ENCODE results near the gene TAS2R38.
"Not testable (repeated sequence)": the region's sequence is repeated elsewhere in the genome, so short reads cannot be mapped to it uniquely, and the experiment has no call there.

Gene TAS2R38

GRCh38 chr7:141973673-141974072 lies at the start of gene TAS2R38:
Gene TAS2R38, minus strand, starts transcription at chr7:141973773. Its CDS starts 84 bp downstream, at chr7:141973689.
- DNase-seq (ENCODE audit: low spot score): no peak

DNA sequence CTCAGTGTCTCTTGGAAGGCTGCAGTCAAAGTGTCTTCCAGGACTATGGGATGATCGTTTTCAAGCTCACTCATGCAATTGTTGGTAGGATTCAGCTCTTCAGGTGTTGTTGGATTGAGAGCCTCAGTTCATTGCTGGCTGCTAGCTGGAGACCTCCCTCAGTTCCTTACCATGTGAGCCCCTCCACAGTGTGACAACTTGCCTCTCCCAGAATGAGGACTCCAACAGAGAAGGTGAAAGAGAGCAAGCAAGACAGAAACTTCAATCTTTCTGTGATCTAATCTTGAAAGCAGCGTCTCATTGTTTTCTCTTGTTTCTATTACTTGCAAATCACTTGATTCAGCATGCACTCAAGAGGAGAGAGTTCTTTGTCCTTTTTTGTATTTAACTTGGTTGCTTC lies 44.6 kb upstream of the TAS2R38 start:
- DNase-seq (ENCODE audit: low spot score): no peak

DNA sequence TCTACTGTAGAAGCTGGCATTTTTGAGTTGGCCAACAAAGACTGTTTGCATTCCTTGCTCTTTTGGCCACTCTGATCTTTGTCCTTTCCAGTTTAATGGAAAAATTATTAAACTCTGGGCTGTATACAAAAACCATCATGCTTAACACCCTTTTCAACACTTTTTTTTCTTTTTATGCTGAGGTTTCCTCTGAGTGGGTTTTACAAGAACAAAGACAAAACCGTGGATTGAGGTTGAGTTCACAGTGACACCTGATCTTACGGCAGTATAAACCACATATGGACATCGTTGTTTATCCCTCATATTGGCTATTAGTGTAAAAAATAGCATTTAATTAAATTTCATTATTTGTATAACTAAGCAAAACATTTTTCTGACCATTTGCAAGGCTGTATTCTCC lies 43.9 kb upstream of the TAS2R38 start:
- DNase-seq (ENCODE audit: low spot score): no peak

- peak; percentile 49 for DNase-seq (ENCODE audit: low spot score)
These were observed 39.4 kb upstream of the TAS2R38 start for GRCh38 chr7:142012825-142013511.

DNA sequence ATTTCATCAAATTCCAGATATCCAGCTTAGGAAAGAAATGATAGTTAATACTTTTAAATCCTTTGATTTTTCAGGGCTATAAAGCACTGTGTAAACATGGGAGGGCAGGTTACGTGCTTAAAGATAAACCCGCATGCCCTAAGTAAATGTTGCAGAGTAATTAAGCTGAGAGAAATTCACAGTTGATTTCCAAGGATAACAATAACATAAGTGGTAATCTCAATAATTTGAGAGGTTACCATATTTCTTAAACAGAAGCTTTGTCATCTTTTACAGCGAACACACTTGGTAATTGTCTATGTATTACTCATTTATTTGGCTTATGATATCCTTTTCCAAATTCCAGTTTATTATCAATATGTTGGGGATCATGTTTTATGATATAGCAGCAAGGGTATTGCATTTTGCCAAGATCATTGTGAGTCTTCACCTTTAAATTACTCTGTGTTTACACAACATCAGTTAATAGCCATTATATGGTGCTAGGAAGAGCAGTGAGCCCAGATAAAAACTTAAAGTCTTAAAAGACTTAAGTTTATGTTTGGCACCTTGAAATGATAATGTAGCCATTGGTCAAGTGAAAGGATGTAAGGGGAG lies 37.5 kb upstream of the TAS2R38 start:
- DNase-seq (ENCODE audit: low spot score): no peak

DNA sequence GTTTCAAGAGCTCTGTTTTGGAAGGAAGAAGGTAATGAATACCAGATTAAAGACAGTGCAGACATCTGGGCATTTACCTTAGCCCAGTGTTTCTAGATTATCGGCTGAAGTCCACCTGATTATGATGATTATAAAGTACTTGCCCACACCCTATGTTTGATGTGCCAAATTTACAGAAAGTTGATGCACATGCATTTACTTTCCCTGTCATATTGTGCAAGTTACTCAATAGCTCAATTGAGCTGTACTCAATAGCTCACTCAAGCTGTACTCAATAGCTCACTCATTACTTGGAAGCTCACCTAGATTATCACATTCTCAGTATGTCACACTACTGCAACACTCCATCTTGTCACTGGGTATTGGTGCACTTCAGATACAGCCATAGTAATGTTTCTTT lies 35.6 kb upstream of the TAS2R38 start:
- no peak for DNase-seq (ENCODE audit: low spot score)

- no peak for DNase-seq (ENCODE audit: low spot score)
These were observed 33.0 kb upstream of the TAS2R38 start for GRCh38 chr7:142006577-142006976.

DNA sequence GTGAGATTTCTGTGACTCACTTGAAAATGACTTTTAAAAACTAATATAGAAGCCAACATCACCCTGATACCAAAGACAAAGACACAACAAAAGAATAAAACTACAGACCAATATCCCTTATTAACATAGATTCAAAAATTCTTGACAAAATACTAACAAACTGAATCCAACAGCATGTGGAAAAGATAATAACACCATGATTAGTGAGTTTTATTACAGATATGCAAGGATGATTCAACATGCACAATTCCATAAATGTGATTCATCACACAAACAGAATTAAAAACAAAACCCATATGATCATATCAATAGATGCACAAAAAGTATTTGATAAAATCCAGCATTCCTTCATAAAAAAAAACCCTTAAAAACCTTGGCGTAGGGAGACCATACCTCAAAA lies 28.6 kb upstream of the TAS2R38 start:
- DNase-seq (ENCODE audit: low spot score): no peak

GRCh38 chr7:142001163-142001874 lies 27.7 kb upstream of the TAS2R38 start:
- no peak for DNase-seq (ENCODE audit: low spot score)

DNA sequence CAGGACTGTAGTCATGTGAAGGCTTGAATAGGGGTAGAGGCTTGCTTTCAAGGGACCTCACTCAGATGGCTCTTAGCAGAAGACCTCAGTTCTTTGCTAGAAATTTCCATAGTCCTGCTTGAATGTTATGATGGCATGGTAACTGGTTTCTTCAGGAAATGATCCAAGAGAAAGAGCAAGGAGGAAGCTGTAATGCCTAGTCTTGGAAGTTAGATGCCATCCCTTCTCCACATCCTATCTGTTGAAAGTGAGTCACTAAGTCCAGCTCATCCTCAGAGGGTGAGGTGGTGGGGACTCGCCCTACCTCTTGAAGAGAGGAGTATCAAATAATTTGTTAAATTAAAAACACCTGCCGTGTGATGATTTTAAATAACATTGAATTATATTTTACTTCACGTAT lies 26.7 kb upstream of the TAS2R38 start:
- no peak for DNase-seq (ENCODE audit: low spot score)

GRCh38 chr7:141999058-141999623 lies 25.6 kb upstream of the TAS2R38 start:
- DNase-seq (ENCODE audit: low spot score): no peak

DNA sequence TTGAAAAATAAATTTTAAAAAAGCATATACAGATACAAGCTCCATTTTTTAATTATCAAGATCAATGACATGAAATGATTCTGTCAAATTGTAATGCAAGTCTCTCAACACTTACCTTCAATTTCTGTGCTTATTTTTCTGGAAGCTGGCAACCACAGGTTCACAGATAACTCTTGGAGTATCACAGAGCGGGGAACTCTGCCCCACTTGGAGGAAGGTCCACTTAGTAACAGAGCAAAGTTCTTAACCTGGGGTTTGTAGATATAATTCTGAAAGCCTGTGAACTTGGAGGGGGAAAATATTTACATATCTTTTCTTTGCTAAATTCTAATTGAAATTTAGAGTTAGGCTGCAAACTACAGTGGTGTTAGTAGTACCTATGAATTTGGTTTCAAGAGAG lies 19.8 kb upstream of the TAS2R38 start:
- DNase-seq (ENCODE audit: low spot score): no peak

- DNase-seq (ENCODE audit: low spot score): no peak
These were observed 19.1 kb upstream of the TAS2R38 start for GRCh38 chr7:141992688-141993087.

GRCh38 chr7:141992156-141992555 lies 18.6 kb upstream of the TAS2R38 start:
- no peak for DNase-seq (ENCODE audit: low spot score)

GRCh38 chr7:141991140-141991539 lies 17.6 kb upstream of the TAS2R38 start:
- DNase-seq (ENCODE audit: low spot score): no peak

DNA sequence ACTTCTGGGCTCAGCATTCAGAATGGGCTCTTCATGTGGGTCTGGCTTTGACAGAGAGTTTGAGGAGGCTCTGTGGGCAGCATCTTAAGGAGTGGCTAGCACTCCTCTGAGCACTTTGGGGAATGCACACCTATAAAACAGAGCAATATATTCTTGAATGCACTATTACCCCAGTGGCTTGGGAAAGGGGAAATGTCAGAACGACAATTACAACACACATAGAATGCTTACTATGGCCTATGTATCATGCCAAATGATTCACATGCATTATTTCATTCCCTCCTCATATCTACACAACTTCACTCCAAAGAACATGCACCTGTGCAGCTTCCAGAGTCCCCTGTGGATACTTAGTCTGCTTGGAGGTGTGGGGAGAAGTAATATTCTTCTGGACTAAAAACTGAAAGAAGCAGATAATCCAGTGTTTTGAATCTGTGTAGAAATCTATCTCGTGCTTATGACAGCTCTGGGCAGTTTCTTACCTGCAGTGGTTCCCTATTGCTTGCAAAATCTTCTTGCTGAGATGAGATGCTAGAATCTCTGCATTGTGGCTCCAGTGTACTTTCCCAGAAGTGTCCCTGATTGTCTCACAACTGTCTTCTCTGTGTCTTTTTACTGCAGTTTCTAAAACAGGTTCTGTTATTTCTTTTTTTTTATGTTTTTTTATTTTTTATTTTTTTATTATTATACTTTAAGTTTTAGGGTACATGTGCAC lies 16.6 kb upstream of the TAS2R38 start:
- no peak for DNase-seq (ENCODE audit: low spot score)

DNA sequence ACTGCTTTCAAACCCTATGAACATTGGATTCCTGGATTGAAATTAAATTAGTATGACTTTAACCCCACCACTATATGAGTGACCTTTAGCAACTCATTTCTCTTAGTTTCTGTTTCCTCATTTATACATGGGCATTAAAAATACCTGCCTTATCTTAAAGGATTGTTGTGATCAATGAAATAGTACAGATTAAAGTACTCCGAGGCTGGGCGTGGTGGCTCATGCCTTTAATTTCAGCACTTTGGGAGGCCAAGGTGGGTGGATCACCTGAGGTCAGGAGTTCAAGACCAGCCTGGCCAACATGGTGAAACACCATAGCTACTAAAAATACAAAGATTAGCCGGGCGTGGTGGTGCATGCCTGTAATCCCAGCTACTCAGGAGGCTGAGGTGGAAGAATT lies 14.2 kb upstream of the TAS2R38 start:
- DNase-seq (ENCODE audit: low spot score): not testable (repeated sequence)

GRCh38 chr7:141986923-141987322 lies 13.3 kb upstream of the TAS2R38 start:
- no peak for DNase-seq (ENCODE audit: low spot score)

GRCh38 chr7:141985926-141986325 lies 12.4 kb upstream of the TAS2R38 start:
- DNase-seq (ENCODE audit: low spot score): not testable (repeated sequence)

GRCh38 chr7:141979568-141979967 lies 6.0 kb upstream of the TAS2R38 start:
- DNase-seq (ENCODE audit: low spot score): no peak

DNA sequence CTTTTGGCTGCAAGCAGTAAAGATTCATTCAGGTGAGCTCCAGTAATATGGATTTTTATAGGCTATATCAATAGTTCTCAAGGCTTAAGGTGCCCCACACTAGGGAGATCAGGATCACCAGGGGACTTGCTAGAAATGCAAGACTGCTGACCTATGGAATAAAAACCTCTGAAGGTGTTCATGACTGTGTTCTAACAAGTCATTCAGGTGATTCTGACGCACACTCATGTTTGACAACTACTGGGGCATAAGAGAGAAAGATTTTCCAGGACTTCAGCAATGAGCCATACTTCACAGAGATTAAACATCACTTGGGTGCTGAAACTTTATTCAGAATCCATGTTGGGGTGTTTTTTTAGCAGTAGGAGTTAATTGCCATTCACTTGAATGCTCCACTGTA lies 4.8 kb upstream of the TAS2R38 start:
- DNase-seq (ENCODE audit: low spot score): no peak

- no peak for DNase-seq (ENCODE audit: low spot score)
These were observed 3.1 kb upstream of the TAS2R38 start for GRCh38 chr7:141976524-141977245.

Measured in iPS-NIHi11 (cell line).